ENCODE results near the gene CRYBA2.

GRCh38 chr2:218999021-218999880 is 6.0 kb upstream of the CRYBA2 start:
- TF ChIP-seq POLR2A (IDR thresholded peaks at IDR 0.05): no peak
- TF ChIP-seq, protein P1, sequence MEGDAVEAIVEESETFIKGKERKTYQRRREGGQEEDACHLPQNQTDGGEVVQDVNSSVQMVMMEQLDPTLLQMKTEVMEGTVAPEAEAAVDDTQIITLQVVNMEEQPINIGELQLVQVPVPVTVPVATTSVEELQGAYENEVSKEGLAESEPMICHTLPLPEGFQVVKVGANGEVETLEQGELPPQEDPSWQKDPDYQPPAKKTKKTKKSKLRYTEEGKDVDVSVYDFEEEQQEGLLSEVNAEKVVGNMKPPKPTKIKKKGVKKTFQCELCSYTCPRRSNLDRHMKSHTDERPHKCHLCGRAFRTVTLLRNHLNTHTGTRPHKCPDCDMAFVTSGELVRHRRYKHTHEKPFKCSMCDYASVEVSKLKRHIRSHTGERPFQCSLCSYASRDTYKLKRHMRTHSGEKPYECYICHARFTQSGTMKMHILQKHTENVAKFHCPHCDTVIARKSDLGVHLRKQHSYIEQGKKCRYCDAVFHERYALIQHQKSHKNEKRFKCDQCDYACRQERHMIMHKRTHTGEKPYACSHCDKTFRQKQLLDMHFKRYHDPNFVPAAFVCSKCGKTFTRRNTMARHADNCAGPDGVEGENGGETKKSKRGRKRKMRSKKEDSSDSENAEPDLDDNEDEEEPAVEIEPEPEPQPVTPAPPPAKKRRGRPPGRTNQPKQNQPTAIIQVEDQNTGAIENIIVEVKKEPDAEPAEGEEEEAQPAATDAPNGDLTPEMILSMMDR (IDR thresholded peaks at IDR 0.05 in 8 of 11, conservative IDR thresholded peaks at IDR 0.05 in 3 of 11): no peak
